ENCODE data around the gene NCK1. TPM values are rescaled to one million over a fixed set of nuclear protein-coding genes. Genes with fewer than 3 reads are reported as not detected.
"Not testable (repeated sequence)": the region's sequence is repeated elsewhere in the genome, so short reads cannot be mapped to it uniquely, and the experiment has no call there.

NCK1 gene
- total RNA-seq, 1 experiment from 2014 or later, result 15.3 TPM

DNA sequence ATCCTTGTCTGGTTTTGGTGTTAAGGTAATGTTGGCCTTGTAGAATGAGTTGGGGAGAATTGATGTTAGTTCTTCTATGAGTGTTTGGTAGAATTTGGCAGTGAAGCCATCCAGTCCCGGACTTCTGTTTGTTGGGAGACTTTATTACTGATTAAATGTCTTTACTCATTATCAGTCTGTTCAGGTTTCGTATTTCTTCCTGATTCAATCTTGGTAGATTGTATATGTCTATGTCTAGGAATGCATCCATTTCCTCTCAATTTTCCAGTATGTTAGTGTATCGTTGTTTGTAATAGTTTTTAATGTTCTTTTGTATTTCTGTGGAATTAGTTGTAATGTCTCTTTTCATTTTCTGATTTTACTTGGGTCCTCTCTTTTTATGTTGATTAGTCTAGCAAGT, 39.4 kb downstream of the NCK1 start:
- no peaks in the 10 kb centered on the region for H4K20me1 ChIP-seq (ENCODE audit: low read length)
- H3K4me2 ChIP-seq (ENCODE audit: low read length), result no peak overlapping the region

GRCh38 chr3:136902530-136902929, 40.5 kb downstream of the NCK1 start:
- H3K9me2 ChIP-seq (replicated peaks; ENCODE audit: low read length); intact Hi-C loops (cut with micrococcal nuclease); H3K4me3 ChIP-seq (ENCODE audit: low read length); DNase-seq; H3K4me2 ChIP-seq (ENCODE audit: low read length); H3K9me3 ChIP-seq (ENCODE audit: low read length); CTCF ChIA-PET; H4K20me1 ChIP-seq (ENCODE audit: low read length); ATAC-seq; H3K27me3 ChIP-seq (ENCODE audit: low read length); H2AFZ ChIP-seq (ENCODE audit: low read length); H3K4me1 ChIP-seq (ENCODE audit: insufficient read depth, low read length); H3F3A ChIP-seq (ENCODE audit: low read length, unreplicated experiment); BruUV-seq (replicated peaks); H3K9ac ChIP-seq (ENCODE audit: low read length); H3K27ac ChIP-seq (ENCODE audit: low read length); POLR2A ChIA-PET (ENCODE audit: unreplicated experiment): not testable (repeated sequence)
- H3K36me3 ChIP-seq (ENCODE audit: low read depth, low read length), result peaks cover 12% of the 10 kb centered on the region; the same call in 1 of the 2 replicates
- peaks cover 96% of the 10 kb centered on the region for H3K79me2 ChIP-seq (ENCODE audit: low read length)

More for the DNA sequence above, 39.4 kb downstream of the NCK1 start:
- ChIA-PET CTCF (no interaction called here), POLR2A (ENCODE audit: unreplicated experiment) (no interaction called here)
- Histone ChIP-seq H3K4me1 (ENCODE audit: insufficient read depth, low read length) (no peaks in the 10 kb centered on the region), H3K27ac (ENCODE audit: low read length) (no peak overlapping the region), H3K27me3 (ENCODE audit: low read length) (no peaks in the 10 kb centered on the region), H3K9me3 (ENCODE audit: low read length) (no peaks in the 10 kb centered on the region), H2AFZ (ENCODE audit: low read length) (no peak overlapping the region), H3K9me2 (replicated peaks; ENCODE audit: low read length) (no peaks in the 10 kb centered on the region), H3K4me3 (ENCODE audit: low read length) (no peak overlapping the region), H3K36me3 (ENCODE audit: low read depth, low read length) (peaks cover 12% of the 10 kb centered on the region; the same call in 1 of the 2 replicates), H3K79me2 (ENCODE audit: low read length) (peaks cover 96% of the 10 kb centered on the region), H3F3A (ENCODE audit: low read length, unreplicated experiment) (no peaks in the 10 kb centered on the region), H3K9ac (ENCODE audit: low read length) (no peak overlapping the region)
- no peak for ATAC-seq
- intact Hi-C loops (cut with micrococcal nuclease), result no loop called here
- DNase-seq, result no peak
- no peak for TF ChIP-seq EZH2phosphoT487 (IDR thresholded peaks at IDR 0.05; ENCODE audit: borderline replicate concordance, low read length)
- no peak for TF ChIP-seq EZH2 (IDR thresholded peaks at IDR 0.05; ENCODE audit: low read length, unreplicated experiment)
- TF ChIP-seq, protein P1, sequence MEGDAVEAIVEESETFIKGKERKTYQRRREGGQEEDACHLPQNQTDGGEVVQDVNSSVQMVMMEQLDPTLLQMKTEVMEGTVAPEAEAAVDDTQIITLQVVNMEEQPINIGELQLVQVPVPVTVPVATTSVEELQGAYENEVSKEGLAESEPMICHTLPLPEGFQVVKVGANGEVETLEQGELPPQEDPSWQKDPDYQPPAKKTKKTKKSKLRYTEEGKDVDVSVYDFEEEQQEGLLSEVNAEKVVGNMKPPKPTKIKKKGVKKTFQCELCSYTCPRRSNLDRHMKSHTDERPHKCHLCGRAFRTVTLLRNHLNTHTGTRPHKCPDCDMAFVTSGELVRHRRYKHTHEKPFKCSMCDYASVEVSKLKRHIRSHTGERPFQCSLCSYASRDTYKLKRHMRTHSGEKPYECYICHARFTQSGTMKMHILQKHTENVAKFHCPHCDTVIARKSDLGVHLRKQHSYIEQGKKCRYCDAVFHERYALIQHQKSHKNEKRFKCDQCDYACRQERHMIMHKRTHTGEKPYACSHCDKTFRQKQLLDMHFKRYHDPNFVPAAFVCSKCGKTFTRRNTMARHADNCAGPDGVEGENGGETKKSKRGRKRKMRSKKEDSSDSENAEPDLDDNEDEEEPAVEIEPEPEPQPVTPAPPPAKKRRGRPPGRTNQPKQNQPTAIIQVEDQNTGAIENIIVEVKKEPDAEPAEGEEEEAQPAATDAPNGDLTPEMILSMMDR (conservative IDR thresholded peaks at IDR 0.05; ENCODE audit: low read depth, low read length), result no peak
- BruUV-seq (replicated peaks), result no TSS peak

- POLR2A ChIA-PET (ENCODE audit: unreplicated experiment), result no interaction called here
Observed at GRCh38 chr3:136903899-136904298, 41.9 kb downstream of the NCK1 start.

More at GRCh38 chr3:136903899-136904298, 41.9 kb downstream of the NCK1 start:
- CTCF ChIA-PET, result no interaction called here
- H3K9ac ChIP-seq (ENCODE audit: low read length), result no peak overlapping the region
- no peaks in the 10 kb centered on the region for H3K27me3 ChIP-seq (ENCODE audit: low read length)
- H2AFZ ChIP-seq (ENCODE audit: low read length), result no peak overlapping the region
- peaks cover 12% of the 10 kb centered on the region; the same call in 1 of the 2 replicates for H3K36me3 ChIP-seq (ENCODE audit: low read depth, low read length)
- no peak overlapping the region for H3K4me3 ChIP-seq (ENCODE audit: low read length)
- no peaks in the 10 kb centered on the region for H4K20me1 ChIP-seq (ENCODE audit: low read length)
- no peaks in the 10 kb centered on the region for H3F3A ChIP-seq (ENCODE audit: low read length, unreplicated experiment)
- no peak overlapping the region for H3K27ac ChIP-seq (ENCODE audit: low read length)
- no peaks in the 10 kb centered on the region for H3K9me3 ChIP-seq (ENCODE audit: low read length)
- H3K4me1 ChIP-seq (ENCODE audit: insufficient read depth, low read length), result no peaks in the 10 kb centered on the region
- intact Hi-C loops (cut with micrococcal nuclease), result no loop called here
- no peaks in the 10 kb centered on the region for H3K9me2 ChIP-seq (replicated peaks; ENCODE audit: low read length)
- peaks cover 95% of the 10 kb centered on the region for H3K79me2 ChIP-seq (ENCODE audit: low read length)
- DNase-seq, result no peak
- no TSS peak for BruUV-seq (replicated peaks)
- ATAC-seq, result no peak
- TF ChIP-seq EZH2phosphoT487 (IDR thresholded peaks at IDR 0.05; ENCODE audit: borderline replicate concordance, low read length), result no peak
- TF ChIP-seq, protein P1 (conservative IDR thresholded peaks at IDR 0.05; ENCODE audit: low read depth, low read length), result no peak
- TF ChIP-seq EZH2 (IDR thresholded peaks at IDR 0.05; ENCODE audit: low read length, unreplicated experiment), result no peak
- no peak overlapping the region for H3K4me2 ChIP-seq (ENCODE audit: low read length)

Data from PC-3 (cell line).